IMR-90 (cell line): ENCODE results near the gene TNKS1BP1. TPM values are rescaled to one million over a fixed set of nuclear protein-coding genes. Genes with fewer than 3 reads are reported as not detected.

Source experiments
- RAD21 ChIP-seq: IDR thresholded peaks from 2 replicates; pipeline ENCODE4 v1.6.1; 2012; ENCODE audit warnings: low read length, improper control_type of control experiment
- polyA plus RNA-seq, 3 experiments: library from polyadenylated mRNA; depleted of rRNA; stranded (reverse); fragments of >200 nt; gene quantifications; 2 replicates each; pipeline ENCODE4 v1.2.3, GENCODE V29; 2012; ENCODE audit warnings: low replicate concordance in 1 of 3
- total RNA-seq: library from RNA; depleted of rRNA; stranded (reverse); fragments of >200 nt; gene quantifications from 2 replicates; pipeline ENCODE4 v1.2.3, GENCODE V29; 2012
- TF ChIP-seq, protein P1 (sequence below): fragments of 150-350 bp; IDR thresholded peaks from 2 replicates; pipeline ENCODE4 v1.6.1; 2017; ENCODE audit warnings: mild to moderate bottlenecking, antibody characterized with exemption, low read length, low read depth

TNKS1BP1 gene
- total and polyA plus RNA-seq, 2 of the 4 experiments (the other 2 are of a cell fraction) = 31.7 to 71.4 TPM

DNA sequence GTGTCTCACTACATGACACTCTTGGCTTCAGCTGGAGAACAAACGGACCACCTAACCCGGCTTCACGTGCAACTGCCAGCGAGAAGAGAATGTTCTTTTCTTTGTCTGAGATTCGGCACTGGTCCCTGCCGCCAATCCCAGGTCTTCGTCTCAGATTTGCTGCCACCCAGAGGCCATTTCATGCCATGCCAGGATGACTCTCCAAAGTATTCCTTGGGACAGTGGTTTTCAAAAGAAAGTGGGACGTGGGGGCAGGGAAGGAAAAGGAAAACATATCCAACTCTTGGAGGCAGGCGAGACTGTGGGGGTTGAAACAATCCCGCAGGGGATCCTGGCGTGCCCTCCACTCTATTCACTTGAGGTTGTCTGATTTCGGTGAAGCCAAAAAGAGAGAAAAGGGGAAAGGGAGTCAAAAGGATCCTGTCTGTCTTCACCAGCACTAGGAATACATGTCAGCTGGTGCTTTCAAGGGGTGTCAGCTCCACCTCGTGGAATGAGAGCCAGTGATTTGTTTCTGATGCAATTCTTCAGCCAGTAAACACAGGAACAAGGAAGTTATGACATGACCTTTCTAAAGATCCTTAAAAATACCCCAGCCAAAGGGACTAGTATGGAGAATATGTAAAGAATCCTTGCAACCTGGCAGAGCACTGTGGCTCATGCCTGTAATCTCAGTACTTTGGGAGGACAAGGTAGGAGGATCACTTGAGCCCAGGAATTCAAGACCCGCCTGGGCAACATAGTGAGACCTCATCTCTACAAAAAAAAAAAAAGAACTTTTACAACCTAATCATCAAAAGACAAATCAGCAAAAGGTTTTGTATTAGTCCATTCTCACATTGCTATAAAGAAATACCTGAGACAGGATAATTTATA, 46.7 kb downstream of the TNKS1BP1 start (continued):
- TF ChIP-seq, protein P1, sequence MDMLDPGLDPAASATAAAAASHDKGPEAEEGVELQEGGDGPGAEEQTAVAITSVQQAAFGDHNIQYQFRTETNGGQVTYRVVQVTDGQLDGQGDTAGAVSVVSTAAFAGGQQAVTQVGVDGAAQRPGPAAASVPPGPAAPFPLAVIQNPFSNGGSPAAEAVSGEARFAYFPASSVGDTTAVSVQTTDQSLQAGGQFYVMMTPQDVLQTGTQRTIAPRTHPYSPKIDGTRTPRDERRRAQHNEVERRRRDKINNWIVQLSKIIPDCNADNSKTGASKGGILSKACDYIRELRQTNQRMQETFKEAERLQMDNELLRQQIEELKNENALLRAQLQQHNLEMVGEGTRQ = no peak
- peak; percentile 76 for TF ChIP-seq RAD21
